ENCODE measurements around the gene ARSG.

DNA sequence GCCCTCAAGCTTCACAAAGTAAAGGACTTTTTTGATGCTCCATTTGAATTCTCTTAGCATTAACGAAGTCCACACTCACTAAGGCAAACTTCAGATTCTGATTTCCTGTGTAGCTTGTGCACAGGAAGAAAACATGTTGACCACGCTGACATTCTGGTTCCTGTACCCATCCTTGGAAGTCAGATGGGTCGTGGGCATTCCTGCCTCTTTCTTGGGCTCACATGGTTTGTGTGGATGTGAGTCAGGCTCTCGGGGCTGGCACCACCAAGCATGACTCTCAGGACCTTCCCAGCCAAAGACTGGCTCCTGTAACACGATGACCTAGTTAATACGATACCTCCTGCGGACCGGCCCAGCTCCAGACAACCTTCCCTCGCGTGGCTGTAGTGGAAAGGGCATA lies 32.8 kb downstream of the ARSG start:
- TF ChIP-seq, protein P1, sequence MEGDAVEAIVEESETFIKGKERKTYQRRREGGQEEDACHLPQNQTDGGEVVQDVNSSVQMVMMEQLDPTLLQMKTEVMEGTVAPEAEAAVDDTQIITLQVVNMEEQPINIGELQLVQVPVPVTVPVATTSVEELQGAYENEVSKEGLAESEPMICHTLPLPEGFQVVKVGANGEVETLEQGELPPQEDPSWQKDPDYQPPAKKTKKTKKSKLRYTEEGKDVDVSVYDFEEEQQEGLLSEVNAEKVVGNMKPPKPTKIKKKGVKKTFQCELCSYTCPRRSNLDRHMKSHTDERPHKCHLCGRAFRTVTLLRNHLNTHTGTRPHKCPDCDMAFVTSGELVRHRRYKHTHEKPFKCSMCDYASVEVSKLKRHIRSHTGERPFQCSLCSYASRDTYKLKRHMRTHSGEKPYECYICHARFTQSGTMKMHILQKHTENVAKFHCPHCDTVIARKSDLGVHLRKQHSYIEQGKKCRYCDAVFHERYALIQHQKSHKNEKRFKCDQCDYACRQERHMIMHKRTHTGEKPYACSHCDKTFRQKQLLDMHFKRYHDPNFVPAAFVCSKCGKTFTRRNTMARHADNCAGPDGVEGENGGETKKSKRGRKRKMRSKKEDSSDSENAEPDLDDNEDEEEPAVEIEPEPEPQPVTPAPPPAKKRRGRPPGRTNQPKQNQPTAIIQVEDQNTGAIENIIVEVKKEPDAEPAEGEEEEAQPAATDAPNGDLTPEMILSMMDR (IDR thresholded peaks at IDR 0.05) = no peak
- no peak for TF ChIP-seq POLR2A (IDR thresholded peaks at IDR 0.05)
